Nephron (organoid): Measurements from ENCODE around the gene CPLX1.
"Not testable (repeated sequence)": the region's sequence is repeated elsewhere in the genome, so short reads cannot be mapped to it uniquely, and the experiment has no call there.

ENCODE experiments used
- H3K27ac Mint-ChIP-seq, 3 experiments: 2 replicates each; pipeline ENCODE4 v1.8.0; 2020; ENCODE audit warnings: mixed read lengths in 3 of 3, mild to moderate bottlenecking in 2 of 3, moderate library complexity in 1 of 3
- H3K27me3 Mint-ChIP-seq: 2 replicates; pipeline ENCODE4 v1.8.0; 2021; ENCODE audit warnings: low read depth, mild to moderate bottlenecking, moderate library complexity, mixed read lengths
- H3K36me3 Mint-ChIP-seq: 2 replicates; pipeline ENCODE4 v1.8.0; 2020; ENCODE audit warnings: low read depth, mixed read lengths
- H3K4me1 Mint-ChIP-seq: 2 replicates; pipeline ENCODE4 v1.8.0; 2020; ENCODE audit warnings: mixed read lengths
- H3K4me3 Mint-ChIP-seq, 3 experiments: 2 replicates each; pipeline ENCODE4 v1.8.0; 2020; ENCODE audit warnings: mild to moderate bottlenecking in 3 of 3, mixed read lengths in 3 of 3, moderate library complexity in 2 of 3
- H3K9me3 Mint-ChIP-seq: 2 replicates; pipeline ENCODE4 v1.8.0; 2020; ENCODE audit warnings: mixed read lengths
- CTCF ChIP-seq, 3 experiments: fragments of 200-600 bp; sonication (generic); IDR thresholded peaks; one replicate each; pipeline ENCODE4 v1.5.0; 2021; ENCODE audit warnings: antibody characterized with exemption in 3 of 3; ENCODE audit not compliant: unreplicated experiment in 3 of 3

CPLX1 gene

GRCh38 chr4:779555-779954 is 46.4 kb downstream of the CPLX1 start:
- peak overlapping the region in 1 of 3 experiments; percentile 42 for H3K27ac Mint-ChIP-seq
- H3K4me3 Mint-ChIP-seq: peak overlapping the region; percentile 78 to 88 (median 84)
- H3K27me3 Mint-ChIP-seq: peaks cover 8% of the 10 kb centered on the region

GRCh38 chr4:777520-778262 is 48.2 kb downstream of the CPLX1 start:
- H3K27me3 Mint-ChIP-seq: no peaks in the 10 kb centered on the region
- H3K9me3 Mint-ChIP-seq: no peaks in the 10 kb centered on the region
- H3K4me1 Mint-ChIP-seq: peaks cover 50% of the 10 kb centered on the region
- peak overlapping the region in 2 of 3 experiments; percentile 7 to 35 for H3K4me3 Mint-ChIP-seq
- no peak for TF ChIP-seq CTCF (IDR thresholded peaks at IDR 0.05; ENCODE audit: unreplicated experiment in 3 of 3)
- peaks cover 61% of the 10 kb centered on the region for H3K36me3 Mint-ChIP-seq
- H3K27ac Mint-ChIP-seq: peak overlapping the region in 2 of 3 experiments; percentile 15 to 55

More at GRCh38 chr4:779555-779954, 46.4 kb downstream of the CPLX1 start:
- no peak for TF ChIP-seq CTCF (IDR thresholded peaks at IDR 0.05; ENCODE audit: unreplicated experiment in 3 of 3)
- Mint-ChIP-seq H3K9me3 (no peaks in the 10 kb centered on the region), H3K4me1 (peaks cover 43% of the 10 kb centered on the region), H3K36me3 (peaks cover 52% of the 10 kb centered on the region)

GRCh38 chr4:776743-777441 is 49.0 kb downstream of the CPLX1 start:
- Mint-ChIP-seq H3K4me1 (peaks cover 48% of the 10 kb centered on the region), H3K27ac (peak overlapping the region in 2 of 3 experiments; percentile 15 to 55), H3K27me3 (no peaks in the 10 kb centered on the region), H3K36me3 (peaks cover 64% of the 10 kb centered on the region), H3K9me3 (no peaks in the 10 kb centered on the region), H3K4me3 (peak overlapping the region in 2 of 3 experiments; percentile 7 to 35)
- no peak for TF ChIP-seq CTCF (IDR thresholded peaks at IDR 0.05; ENCODE audit: unreplicated experiment in 3 of 3)

- H3K4me3 Mint-ChIP-seq, H3K27me3 Mint-ChIP-seq, H3K9me3 Mint-ChIP-seq: not testable (repeated sequence)
- Mint-ChIP-seq H3K36me3 (peaks cover 68% of the 10 kb centered on the region), H3K27ac (peak overlapping the region in 1 of 3 experiments; percentile 6), H3K4me1 (peaks cover 49% of the 10 kb centered on the region)
Observed at GRCh38 chr4:775485-775884, 50.4 kb downstream of the CPLX1 start.

GRCh38 chr4:774419-775092 is 51.4 kb downstream of the CPLX1 start:
- H3K27me3 Mint-ChIP-seq, H3K9me3 Mint-ChIP-seq: not testable (repeated sequence)
- H3K4me3 Mint-ChIP-seq: peak overlapping the region; percentile 29 to 60 (median 31)
- peaks cover 68% of the 10 kb centered on the region for H3K36me3 Mint-ChIP-seq
- peak overlapping the region in 2 of 3 experiments; percentile 43 to 74 for H3K27ac Mint-ChIP-seq
- peaks cover 46% of the 10 kb centered on the region for H3K4me1 Mint-ChIP-seq

- H3K4me3 Mint-ChIP-seq: no peak overlapping the region
- H3K4me1 Mint-ChIP-seq: peaks cover 47% of the 10 kb centered on the region
- H3K27me3 Mint-ChIP-seq: no peaks in the 10 kb centered on the region
- no peaks in the 10 kb centered on the region for H3K9me3 Mint-ChIP-seq
- peak overlapping the region in 1 of 3 experiments; percentile 23 for H3K27ac Mint-ChIP-seq
- no peak for TF ChIP-seq CTCF (IDR thresholded peaks at IDR 0.05; ENCODE audit: unreplicated experiment in 3 of 3)
- H3K36me3 Mint-ChIP-seq: peaks cover 67% of the 10 kb centered on the region
Observed at GRCh38 chr4:773214-773613, 52.7 kb downstream of the CPLX1 start.
